Activated gamma-delta T cell (primary cell): ENCODE measurements around the gene DDI1.

ENCODE experiments used
- DNase-seq: peaks from one replicate; lab custom pipeline; 2025; lab: John Stamatoyannopoulos, UW

Gene DDI1

DNA sequence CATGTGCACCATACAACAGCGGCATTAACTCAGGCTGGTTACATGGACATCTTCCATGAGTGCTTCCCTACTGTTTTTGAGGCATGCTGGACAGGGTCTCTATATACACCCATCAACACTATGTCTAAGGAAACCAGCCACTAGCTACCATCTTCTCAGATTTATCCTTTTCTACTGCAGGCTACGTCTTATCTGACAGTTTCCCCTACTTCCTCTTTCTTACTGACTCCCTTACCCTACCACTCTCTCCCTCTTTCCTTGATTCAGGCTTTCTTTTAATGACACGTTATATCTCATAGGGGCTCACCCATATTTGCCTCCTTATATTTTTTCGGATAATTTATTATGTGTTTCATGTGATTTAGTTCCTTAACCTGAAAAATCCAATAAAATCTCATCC lies 41.8 kb downstream of the DDI1 start:
- no peak for DNase-seq

DNA sequence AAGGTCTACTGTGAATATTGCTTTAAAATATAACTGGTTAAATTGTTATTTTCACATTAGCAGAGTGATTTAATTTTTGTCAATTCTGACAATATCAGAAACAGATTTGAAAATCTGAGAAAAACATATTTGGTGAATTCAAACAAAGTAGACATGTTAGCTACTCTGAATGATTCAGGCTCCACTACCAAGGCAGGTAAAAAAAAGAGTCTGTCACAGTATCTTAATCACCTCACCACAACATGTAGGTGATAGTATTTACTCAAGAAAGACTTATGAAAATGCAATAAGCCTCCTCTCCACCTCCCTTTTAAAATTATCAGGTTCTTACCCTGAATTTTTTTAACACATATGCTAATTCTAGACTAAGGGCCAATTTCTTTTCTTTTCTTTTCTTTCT lies 42.6 kb downstream of the DDI1 start:
- DNase-seq = no peak

DNA sequence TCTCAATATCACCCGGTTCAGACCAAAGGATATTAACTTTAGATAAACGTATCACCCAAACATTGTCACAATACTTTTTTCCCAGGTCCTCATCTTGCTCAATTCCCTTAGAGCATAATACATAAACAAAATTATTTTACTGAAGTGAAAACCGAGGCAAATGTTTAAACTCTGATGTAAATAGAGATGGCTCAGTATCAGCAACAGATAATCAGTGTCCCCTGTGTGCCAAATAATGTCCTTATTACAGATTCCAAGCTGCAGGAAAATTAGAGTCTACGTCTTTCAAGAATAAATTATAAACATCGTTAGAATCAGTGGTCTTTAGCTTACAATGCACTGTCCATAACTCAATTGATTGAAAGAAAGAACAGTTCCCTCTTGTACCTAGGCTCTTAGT lies 50.2 kb downstream of the DDI1 start:
- DNase-seq = no peak
